ENCODE data around the gene ASXL2. TPM values are rescaled to one million over a fixed set of nuclear protein-coding genes. Genes with fewer than 3 reads are reported as not detected.

ASXL2 gene
- total RNA-seq, 1 donor from 2014 or later: 38.3 TPM

DNA sequence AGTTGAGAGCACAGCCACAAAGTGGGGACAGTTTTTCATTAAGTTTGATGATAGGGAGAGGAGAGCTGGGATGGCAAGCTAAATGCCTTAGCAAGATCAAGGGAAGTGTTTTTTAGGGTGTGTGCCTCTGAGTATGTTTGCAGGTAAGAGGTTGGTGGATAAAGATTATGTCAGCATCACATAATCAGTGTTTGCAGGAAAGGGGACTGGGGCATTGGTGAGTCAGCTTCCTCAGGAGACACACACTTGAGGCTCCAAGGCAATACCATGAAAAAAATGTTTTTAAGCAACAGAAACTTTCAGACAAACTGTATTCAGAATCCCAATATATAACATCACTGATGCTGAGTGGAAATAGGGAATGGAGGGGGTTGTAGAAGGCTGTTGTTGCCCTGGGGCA lies 179.5 kb downstream of the ASXL2 start:
- intact Hi-C loops (cut with micrococcal nuclease): no loop called here

DNA sequence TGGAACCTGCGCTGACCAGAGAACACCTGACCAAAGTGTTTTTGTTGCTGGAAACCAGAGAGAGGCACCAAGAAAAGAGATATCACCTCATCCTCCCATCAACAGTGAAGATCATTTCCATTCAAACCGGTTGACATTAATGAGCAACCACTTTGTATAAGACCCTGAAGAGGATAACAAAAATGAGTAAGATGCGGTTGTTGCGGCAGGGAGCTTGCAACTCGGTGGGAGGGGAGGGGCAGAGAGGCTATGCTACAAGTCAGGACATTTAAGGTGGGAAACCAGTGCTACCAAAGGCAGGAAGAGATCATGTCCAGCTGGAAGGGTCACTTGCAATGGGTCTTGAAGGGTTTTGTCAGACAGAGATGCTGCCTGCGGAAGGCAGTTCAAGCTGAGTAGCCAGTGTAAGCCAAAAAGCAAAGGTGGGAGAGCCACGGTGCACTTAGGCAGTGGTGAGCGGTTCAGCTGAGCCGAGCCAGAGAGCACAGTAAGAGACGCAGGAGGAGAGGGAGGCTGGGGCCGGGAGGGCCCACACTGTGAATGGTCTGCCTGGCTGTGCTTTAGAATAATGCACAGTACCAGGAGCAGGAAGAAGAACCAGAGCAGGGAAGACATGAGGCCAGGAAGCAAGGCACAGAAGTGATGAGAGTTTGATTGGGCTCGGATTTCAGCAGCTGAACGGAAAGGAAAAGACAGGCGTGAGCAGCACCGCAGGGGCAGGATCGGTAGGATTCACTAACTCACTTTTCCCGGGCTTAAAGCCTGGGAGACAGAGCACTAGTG lies 180.5 kb downstream of the ASXL2 start:
- intact Hi-C loops (cut with micrococcal nuclease): no loop called here

DNA sequence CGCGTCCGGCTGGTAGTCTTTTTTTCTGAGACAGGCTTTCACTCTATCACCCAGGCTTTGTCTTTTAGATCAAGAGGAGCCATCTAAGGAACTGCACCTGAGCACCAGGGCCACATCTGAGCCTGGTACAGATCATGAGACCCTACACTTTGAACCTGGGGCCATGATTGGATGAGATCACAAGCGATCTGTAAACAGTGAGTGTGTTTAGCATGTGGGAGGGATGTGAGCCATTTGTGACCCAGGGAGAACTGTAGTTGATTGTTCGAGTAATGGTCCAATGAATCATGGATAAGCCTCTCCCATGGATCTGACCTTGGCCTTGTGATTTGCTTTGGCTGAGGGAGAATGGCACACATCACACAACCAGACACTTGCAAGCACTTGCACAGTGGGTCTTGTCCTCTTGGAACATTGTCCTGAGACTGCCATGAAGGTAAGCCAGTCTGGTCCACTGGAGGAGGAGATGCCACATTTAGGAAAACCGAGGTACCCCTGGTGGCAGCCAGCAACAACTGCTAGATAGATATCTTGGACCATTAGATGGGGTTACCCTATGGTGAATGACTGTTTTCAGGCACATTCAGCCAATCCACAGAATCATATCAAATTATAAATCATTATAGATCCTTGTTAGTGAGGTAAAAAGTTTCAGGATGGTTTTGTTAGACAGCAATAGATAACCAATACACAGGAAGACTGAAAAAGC lies 185.4 kb downstream of the ASXL2 start:
- intact Hi-C loops (cut with micrococcal nuclease): no loop called here

DNA sequence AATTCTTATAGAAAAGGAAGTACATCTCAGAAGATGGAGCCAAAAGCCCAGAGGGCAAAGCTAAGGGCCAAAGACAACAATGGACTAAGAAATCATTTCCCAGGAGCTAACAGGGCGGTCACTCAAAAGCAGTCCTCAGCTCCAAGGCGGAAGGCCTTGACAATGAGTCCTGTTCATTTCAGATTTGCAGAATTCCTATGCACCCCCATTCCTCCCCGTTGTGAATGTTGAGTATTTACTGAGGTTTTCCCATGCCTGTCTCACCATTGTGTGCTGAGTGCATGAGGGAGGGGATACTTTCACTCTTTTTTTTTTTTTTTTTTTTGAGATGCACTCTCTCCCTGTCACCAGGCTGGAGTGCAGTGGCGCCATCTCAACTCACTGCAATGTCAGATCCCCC lies 186.1 kb downstream of the ASXL2 start:
- intact Hi-C loops (cut with micrococcal nuclease): no loop called here

DNA sequence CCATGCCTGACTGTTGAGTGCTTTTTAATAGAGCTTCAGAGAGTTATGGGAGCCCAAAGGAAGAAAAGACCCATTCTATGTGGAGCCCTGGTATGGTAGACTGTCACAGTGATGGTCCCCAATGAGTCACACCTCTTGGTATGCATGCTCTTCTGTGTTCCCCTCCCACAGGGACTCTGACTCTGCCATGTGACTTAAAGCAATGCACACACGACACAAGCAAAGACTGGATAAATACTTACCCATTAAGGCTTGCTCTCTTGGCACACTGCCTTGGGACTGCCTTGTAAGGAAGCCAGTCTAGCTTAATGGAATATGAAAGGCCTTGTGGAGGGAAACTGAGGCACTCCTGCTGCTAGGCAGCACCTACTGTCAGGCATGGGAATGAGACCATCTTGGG lies 188.2 kb downstream of the ASXL2 start:
- intact Hi-C loops (cut with micrococcal nuclease): no loop called here

DNA sequence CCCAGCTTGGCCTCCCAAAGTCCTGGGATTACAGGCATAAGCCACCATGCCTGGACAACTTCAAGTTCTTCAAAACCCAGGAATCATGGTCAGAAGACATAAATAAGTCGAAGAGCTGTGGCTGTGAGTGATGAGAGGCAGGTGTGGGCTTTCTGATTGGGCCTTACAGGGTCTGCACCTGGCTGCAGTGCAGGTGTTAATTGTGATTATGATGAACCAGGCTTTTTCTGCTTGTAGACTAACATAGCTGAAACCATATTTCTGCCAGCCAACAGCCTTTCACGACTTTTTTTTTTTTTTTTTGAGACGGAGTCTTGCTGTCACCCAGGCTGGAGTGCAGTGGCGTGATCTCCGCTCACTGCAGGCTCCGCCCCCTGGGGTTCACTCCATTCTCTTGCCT lies 190.1 kb downstream of the ASXL2 start:
- intact Hi-C loops (cut with micrococcal nuclease): no loop called here

DNA sequence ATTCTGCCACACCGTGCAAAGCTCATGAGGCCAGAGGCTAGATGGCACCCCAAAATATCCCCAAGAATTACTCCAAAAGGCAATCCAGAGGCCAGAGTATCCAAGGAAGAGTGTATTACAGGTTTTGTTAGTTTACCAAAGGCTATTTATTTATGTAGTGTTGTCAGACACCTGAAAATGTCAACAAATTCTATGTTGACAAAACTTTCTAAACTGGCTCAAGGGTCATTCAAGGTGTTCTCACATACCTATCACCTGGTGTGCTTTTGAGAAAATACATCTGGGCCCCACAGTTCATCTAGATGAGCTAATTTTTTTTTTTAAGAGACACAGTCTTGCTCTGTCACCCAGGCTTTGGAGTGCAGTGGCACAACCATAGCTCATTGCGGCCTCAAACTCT lies 192.5 kb downstream of the ASXL2 start:
- intact Hi-C loops (cut with micrococcal nuclease): no loop called here

DNA sequence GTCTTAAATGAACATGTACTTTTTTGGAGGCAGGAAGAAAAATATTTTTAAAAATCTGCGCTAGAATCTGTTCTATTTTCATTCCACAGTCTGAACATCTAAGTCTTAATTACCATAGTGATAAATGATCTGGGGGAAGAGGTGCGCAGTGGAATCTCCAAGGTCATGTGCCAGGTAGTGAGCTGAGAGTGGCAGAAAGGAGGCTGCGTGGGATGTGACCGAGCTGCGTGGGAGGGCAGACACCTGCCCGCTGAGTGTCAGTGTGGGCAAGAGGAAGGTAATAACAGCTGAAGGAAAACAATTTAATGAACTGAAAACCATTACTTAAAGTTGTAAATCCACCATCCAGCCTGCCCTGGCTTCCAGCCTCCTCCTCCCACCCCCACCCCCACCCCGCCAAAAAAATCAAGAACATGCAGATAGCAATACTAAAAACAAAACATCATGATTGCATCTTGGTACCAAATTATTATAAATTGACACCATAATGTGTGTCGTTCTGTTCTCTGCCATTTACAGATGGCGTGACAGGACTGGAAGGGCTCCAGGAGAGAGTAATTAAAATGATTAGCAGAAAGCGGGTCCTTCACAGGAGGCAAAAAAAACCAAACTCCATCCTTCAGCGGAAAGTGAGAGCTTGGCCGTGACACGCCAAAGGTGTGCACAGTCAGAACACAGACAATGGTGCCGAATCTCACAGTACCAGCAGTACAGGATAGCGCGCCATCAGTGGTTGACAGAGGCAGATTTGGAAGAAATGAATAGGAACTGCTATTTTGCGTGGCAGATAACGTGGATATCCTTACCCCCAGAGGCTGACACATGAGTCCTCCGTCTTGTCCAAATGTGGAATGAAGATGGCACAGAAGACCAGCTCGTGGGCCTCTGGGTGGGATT lies 193.5 kb downstream of the ASXL2 start:
- intact Hi-C loops (cut with micrococcal nuclease): no loop called here

Other genes starting within 250 kb of the ASXL2 start
- gene DTNB, start 204.9 kb downstream of the ASXL2 start, total RNA-seq: 28.9 and 31.5 TPM in 2 replicates
- 5.6 and 6.0 TPM in 2 replicates for gene KIF3C, start 104.0 kb upstream of the ASXL2 start, total RNA-seq
- gene RAB10, start 155.6 kb upstream of the ASXL2 start, total RNA-seq: 117 and 126 TPM in 2 replicates